ENCODE data around the gene PIAS4. TPM values are rescaled to one million over a fixed set of nuclear protein-coding genes. Genes with fewer than 3 reads are reported as not detected.

Gene PIAS4
- total RNA-seq, 4 donors from 2014 or later = 23.0 to 32.4 (median 26.3) TPM

- Histone ChIP-seq H3K9me3 (no peaks in the 10 kb centered on the region), H3K4me3 (no peak overlapping the region), H3K4me1 (peaks cover 0 to 88% (median 37%) of the 10 kb centered on the region in 4 donors), H3K36me3 (peaks cover 14 to 70% (median 16%) of the 10 kb centered on the region in 3 donors), H3K27ac (peak overlapping the region in 3 of 4 donors; percentile 82 to 91 (median 88)), H3K27me3 (no peaks in the 10 kb centered on the region)
- 85 to 88% methylated on average over 82 of the region's 82 CpGs for WGBS, 2 donors
- TF ChIP-seq CTCF (IDR thresholded peaks at IDR 0.05) = no peak
- TF ChIP-seq EP300 (IDR thresholded peaks at IDR 0.05) = no peak
- TF ChIP-seq POLR2A (IDR thresholded peaks at IDR 0.05) = no peak
- no peak for DNase-seq (ENCODE audit: low spot score in 2 of 2)
These were observed 46.1 kb downstream of the PIAS4 start for GRCh38 chr19:4053423-4054324.

GRCh38 chr19:4054441-4055208, 47.1 kb downstream of the PIAS4 start:
- no peak for DNase-seq (ENCODE audit: low spot score in 2 of 2)
- Histone ChIP-seq H3K4me1 (peaks cover 0 to 92% (median 46%) of the 10 kb centered on the region in 4 donors), H3K36me3 (peaks cover 14 to 64% (median 16%) of the 10 kb centered on the region in 3 donors), H3K9me3 (no peaks in the 10 kb centered on the region), H3K4me3 (no peak overlapping the region), H3K27ac (peak overlapping the region in 2 of 4 donors; percentile 37 to 67), H3K27me3 (no peaks in the 10 kb centered on the region)
- WGBS, 2 donors = 97% methylated on average over 55 to 57 of the region's 91 CpGs
- no peak for TF ChIP-seq EP300 (IDR thresholded peaks at IDR 0.05)
- no peak for TF ChIP-seq CTCF (IDR thresholded peaks at IDR 0.05)
- TF ChIP-seq POLR2A (IDR thresholded peaks at IDR 0.05) = no peak

GRCh38 chr19:4055209-4055552, 47.6 kb downstream of the PIAS4 start:
- WGBS, 2 donors = 91 to 97% methylated on average over 11 to 13 of the region's 20 CpGs

GRCh38 chr19:4057931-4058692, 50.6 kb downstream of the PIAS4 start:
- peak in 1 of 2 donors; percentile 32 for TF ChIP-seq POLR2A (IDR thresholded peaks at IDR 0.05)
- peak in 3 of 5 experiments; percentile 7 to 40 (median 15) for TF ChIP-seq CTCF (IDR thresholded peaks at IDR 0.05)
- peak in 1 of 2 donors; percentile 83 for TF ChIP-seq EP300 (IDR thresholded peaks at IDR 0.05)
- 16 to 20% methylated on average over 19 to 22 of the region's 22 CpGs for WGBS, 2 donors

More at GRCh38 chr19:4055209-4055552, 47.6 kb downstream of the PIAS4 start:
- DNase-seq (ENCODE audit: low spot score in 2 of 2) = no peak
- peaks cover 14 to 59% (median 16%) of the 10 kb centered on the region in 3 donors for H3K36me3 ChIP-seq
- H3K27ac ChIP-seq = peak overlapping the region in 1 of 4 donors; percentile 24
- H3K27me3 ChIP-seq = no peaks in the 10 kb centered on the region
- no peaks in the 10 kb centered on the region for H3K9me3 ChIP-seq
- TF ChIP-seq EP300 (IDR thresholded peaks at IDR 0.05) = no peak
- no peak for TF ChIP-seq POLR2A (IDR thresholded peaks at IDR 0.05)
- no peak for TF ChIP-seq CTCF (IDR thresholded peaks at IDR 0.05)
- H3K4me1 ChIP-seq = peaks cover 0 to 92% (median 52%) of the 10 kb centered on the region in 4 donors
- no peak overlapping the region for H3K4me3 ChIP-seq

More at GRCh38 chr19:4057931-4058692, 50.6 kb downstream of the PIAS4 start:
- peaks cover 12 to 32% (median 16%) of the 10 kb centered on the region in 3 donors for H3K36me3 ChIP-seq
- DNase-seq (ENCODE audit: low spot score in 2 of 2) = peak; percentile 80 to 87
- H3K27me3 ChIP-seq = no peaks in the 10 kb centered on the region
- H3K4me1 ChIP-seq = peaks cover 0 to 97% (median 64%) of the 10 kb centered on the region in 4 donors
- H3K9me3 ChIP-seq = no peaks in the 10 kb centered on the region
- peak overlapping the region; percentile 3 to 100 (median 42) for H3K4me3 ChIP-seq
- peak overlapping the region; percentile 88 to 100 (median 98) for H3K27ac ChIP-seq
